Measurements from ENCODE around the gene ESRP2.

The ESRP2 gene

DNA sequence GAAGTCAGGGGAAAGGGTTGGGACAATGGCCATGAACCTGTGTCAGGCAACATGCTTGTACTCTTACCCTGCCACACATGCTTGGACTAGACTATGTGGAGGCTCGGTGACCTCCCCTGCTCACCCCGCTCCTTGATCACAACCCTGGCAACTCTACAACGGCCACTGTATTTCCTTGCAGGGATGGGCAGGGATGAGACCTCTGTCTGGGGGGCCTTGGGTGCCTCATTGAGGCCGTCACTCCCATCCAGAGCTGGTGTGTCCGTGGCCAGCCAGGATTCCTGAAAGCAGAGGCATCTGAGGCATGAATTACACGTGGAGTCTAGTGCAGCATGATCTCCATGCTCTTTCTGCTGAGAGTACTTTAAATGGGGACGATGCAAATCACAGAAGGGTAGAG lies 10.2 kb upstream of the ESRP2 start:
- TF ChIP-seq, protein P1, sequence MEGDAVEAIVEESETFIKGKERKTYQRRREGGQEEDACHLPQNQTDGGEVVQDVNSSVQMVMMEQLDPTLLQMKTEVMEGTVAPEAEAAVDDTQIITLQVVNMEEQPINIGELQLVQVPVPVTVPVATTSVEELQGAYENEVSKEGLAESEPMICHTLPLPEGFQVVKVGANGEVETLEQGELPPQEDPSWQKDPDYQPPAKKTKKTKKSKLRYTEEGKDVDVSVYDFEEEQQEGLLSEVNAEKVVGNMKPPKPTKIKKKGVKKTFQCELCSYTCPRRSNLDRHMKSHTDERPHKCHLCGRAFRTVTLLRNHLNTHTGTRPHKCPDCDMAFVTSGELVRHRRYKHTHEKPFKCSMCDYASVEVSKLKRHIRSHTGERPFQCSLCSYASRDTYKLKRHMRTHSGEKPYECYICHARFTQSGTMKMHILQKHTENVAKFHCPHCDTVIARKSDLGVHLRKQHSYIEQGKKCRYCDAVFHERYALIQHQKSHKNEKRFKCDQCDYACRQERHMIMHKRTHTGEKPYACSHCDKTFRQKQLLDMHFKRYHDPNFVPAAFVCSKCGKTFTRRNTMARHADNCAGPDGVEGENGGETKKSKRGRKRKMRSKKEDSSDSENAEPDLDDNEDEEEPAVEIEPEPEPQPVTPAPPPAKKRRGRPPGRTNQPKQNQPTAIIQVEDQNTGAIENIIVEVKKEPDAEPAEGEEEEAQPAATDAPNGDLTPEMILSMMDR (conservative IDR thresholded peaks at IDR 0.05; ENCODE audit: low read depth, low read length), result no peak
- DNase-seq (ENCODE audit: low read depth), result no peak
- H3K4me3 ChIP-seq (ENCODE audit: low read depth, low read length), result peak overlapping the region; percentile 98

DNA sequence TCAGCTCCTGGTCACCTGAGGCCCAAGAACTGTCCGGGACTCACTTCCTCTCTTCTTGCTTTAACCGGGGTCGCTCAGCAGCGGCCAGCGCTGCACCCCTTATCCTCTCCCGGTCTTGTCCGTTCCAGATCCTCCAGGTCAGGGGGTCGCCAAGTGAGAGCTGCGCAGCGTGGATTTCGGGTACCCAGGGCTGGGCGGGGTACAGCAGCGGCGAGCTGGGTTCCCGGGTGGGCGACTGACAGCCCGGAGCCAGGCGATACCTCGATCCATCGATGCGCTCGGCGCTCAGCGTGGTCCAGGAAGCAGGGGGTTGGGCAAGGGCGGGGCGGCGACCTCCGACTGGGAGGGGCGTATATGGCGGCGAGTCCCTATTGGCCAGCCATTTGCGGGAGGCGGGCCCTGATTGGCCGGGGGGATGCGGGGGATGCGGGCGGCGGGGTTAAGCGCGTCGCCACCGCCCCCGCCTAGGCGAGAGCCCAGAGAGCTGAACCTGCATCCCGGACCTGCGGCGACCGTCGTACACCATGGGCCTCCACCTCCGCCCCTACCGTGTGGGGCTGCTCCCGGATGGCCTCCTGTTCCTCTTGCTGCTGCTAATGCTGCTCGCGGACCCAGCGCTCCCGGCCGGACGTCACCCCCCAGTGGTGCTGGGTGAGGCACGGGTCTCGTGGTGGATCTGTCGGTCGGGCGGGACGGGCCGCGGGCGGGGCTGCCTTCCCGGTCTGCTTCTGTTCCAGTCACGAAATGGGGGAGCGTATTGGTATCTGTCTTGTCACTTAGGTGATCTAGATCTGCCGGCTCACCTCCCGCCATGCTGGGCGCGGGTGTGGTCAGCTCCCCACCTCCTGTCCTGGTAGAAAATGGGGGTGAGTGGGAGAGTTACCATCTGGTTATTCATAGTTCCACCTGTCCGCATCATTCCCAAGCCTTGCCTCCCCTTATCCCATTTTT lies 9.3 kb upstream of the ESRP2 start, which contains the start of gene PLA2G15:
Gene PLA2G15, plus strand, starts transcription at position 471 of the 951 bp plus-strand sequence. Its CDS starts 54 bp downstream, at position 525.
- H3K4me3 ChIP-seq (ENCODE audit: low read depth, low read length), result peak within 1 kb of the TSS; percentile 98
- TF ChIP-seq, protein P1 (conservative IDR thresholded peaks at IDR 0.05; ENCODE audit: low read depth, low read length), result no peak
- peak; percentile 97 for DNase-seq (ENCODE audit: low read depth)

DNA sequence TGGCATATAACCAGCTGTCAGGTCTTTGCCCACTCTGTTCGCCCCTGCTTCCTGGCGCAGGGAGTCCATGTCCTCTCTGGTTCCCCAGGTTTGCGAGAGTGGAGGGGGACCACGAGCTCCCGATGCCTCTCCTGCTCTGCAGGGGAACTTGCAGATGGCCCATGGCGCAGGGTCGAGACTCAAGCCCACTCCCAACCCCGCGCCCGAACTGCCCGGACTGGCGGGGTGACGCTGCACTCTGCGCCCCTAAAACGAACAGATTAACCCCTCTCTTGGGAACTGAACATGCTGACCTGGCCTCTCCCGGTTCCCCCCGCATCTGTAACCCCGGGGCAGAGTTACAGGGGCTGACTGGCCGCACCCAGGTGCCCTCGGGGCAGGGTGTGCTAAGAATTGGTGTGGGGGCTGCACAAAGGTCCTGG lies 8.6 kb upstream of the ESRP2 start:
- H3K4me3 ChIP-seq (ENCODE audit: low read depth, low read length), result peak overlapping the region; percentile 98
- TF ChIP-seq, protein P1 (conservative IDR thresholded peaks at IDR 0.05; ENCODE audit: low read depth, low read length), result no peak
- no peak for DNase-seq (ENCODE audit: low read depth)

DNA sequence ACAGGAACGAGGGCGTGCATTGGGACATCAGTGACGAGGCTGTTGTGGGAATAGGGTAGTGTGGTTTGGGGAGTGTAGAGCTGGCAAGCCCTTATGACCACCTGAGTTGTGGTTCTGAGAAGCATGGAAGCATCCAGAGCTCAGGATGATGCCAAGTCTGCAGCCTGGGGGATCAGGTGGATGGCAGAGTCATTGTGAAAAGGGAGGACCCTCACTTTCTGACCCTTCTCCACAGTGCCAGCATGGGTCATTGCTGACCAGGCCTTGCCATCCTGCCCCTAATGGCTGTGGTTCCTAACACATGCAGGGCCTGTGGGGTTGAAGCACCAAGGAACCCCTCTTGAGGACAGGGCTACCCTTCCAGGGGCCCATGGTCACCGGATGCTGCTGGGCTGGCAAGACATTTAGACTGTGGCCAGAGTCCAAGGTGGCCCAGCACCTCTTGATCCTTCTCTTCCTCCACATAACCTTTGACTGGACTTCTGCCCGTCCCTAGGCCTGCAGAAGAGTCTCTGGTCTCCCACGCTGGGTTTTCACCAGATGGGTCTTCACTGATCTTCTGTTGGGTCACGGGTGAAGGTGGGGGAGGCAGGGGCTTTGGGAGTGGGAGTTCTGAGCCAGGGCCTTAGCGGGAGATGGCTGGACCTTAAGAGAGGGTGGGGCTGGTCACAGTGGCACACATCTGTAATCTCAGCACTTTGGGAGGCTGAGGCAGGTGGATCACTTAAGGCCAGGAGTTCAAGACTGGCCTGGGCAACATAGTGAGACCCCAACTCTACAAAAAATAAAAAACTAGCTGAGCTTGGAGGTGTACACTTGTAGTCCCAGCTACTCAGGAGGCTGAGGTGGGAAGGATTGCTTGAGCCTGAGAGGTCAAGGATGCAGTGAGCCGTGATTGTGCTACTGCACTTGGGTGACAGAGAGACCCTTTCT lies 7.3 kb upstream of the ESRP2 start:
- TF ChIP-seq, protein P1 (conservative IDR thresholded peaks at IDR 0.05; ENCODE audit: low read depth, low read length), result no peak
- no peak for DNase-seq (ENCODE audit: low read depth)
- H3K4me3 ChIP-seq (ENCODE audit: low read depth, low read length), result no peak overlapping the region

DNA sequence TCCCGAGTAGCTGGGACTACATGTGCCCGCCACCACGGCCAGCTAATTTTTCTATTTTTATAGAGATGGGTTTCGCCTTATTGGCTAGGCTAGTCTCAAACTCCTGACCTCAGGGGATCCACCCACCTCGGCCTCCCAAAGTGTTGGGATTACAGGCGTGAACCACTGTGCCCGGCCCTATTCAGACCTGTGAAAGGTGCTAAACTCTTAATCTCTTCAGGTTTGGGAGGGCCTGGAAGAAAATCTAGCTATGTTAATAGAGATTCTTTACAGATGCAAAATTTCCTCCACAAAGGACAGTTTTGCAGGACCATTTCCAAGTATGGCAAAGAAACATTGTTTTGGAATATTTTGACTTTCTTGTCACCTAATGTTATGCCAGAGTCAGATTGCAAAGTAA lies 6.2 kb upstream of the ESRP2 start:
- TF ChIP-seq, protein P1 (conservative IDR thresholded peaks at IDR 0.05; ENCODE audit: low read depth, low read length), result no peak

DNA sequence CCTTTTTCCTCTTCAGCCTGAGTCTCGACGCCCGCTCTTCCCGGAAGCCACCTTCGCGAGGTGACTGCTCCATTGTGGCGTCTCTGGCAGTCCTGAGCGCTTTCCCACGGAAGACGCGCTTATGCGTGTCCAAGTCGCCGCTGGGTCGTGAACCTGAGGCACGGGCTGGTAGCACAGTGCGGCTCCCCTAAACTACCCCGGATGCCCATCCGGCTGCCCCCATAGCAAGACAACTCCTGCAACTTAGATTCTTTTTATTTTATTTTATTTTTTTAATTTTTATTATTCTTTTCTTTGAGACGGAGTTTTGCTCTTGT lies 2.1 kb upstream of the ESRP2 start:
- no peak for DNase-seq (ENCODE audit: low read depth)
- TF ChIP-seq, protein P1 (conservative IDR thresholded peaks at IDR 0.05; ENCODE audit: low read depth, low read length), result no peak
- peak overlapping the region; percentile 55 for H3K4me3 ChIP-seq (ENCODE audit: low read depth, low read length)

More for the DNA sequence above, 6.2 kb upstream of the ESRP2 start:
- H3K4me3 ChIP-seq (ENCODE audit: low read depth, low read length), result no peak overlapping the region
- no peak for DNase-seq (ENCODE audit: low read depth)
